HCT116 (cell line): ENCODE data around the gene LRIT2.

Source experiments
- CTCF ChIP-seq, 3 experiments: fragments of 200-600 bp in 1 of 3; sonication (generic) in 1 of 3; IDR thresholded peaks in 2 of 3; conservative IDR thresholded peaks in 1 of 3; 2 replicates each; pipeline ENCODE4 v1.5.1; 2012 to 2017; ENCODE audit warnings: low read depth in 2 of 3, low read length in 2 of 3, antibody characterized with exemption in 1 of 3, borderline replicate concordance in 1 of 3, control low read depth in 1 of 3, mild to moderate bottlenecking in 1 of 3, mixed read lengths in 1 of 3, mixed run types in 1 of 3, moderate library complexity in 1 of 3; ENCODE audit not compliant: insufficient read depth in 1 of 3
- EZH2phosphoT487 ChIP-seq: fragments of 200-600 bp; IDR thresholded peaks from 2 replicates; pipeline ENCODE4 v1.6.1; 2018; ENCODE audit warnings: antibody characterized with exemption, borderline replicate concordance
- POLR2A ChIP-seq: IDR thresholded peaks from 2 replicates; pipeline ENCODE4 v1.7.0; 2011; ENCODE audit warnings: borderline replicate concordance; ENCODE audit not compliant: insufficient read depth, insufficient read length; ENCODE audit errors: extremely low read depth
- POLR2AphosphoS5 ChIP-seq: IDR thresholded peaks from 2 replicates; pipeline ENCODE4 v1.6.1; 2011; ENCODE audit warnings: mild to moderate bottlenecking, low read depth, low read length, moderate library complexity
- RAD21 ChIP-seq: IDR thresholded peaks from 2 replicates; pipeline ENCODE4 v1.6.1; 2012; ENCODE audit warnings: low read depth, mild to moderate bottlenecking
- REST ChIP-seq: IDR thresholded peaks from 2 replicates; pipeline ENCODE4 v1.6.1; 2012; ENCODE audit warnings: low read depth
- ZBTB33 ChIP-seq: IDR thresholded peaks from 2 replicates; pipeline ENCODE4 v1.6.1; 2011; ENCODE audit warnings: mild to moderate bottlenecking, low read length, moderate library complexity; ENCODE audit not compliant: insufficient replicate concordance; ENCODE audit errors: extremely low read depth

GRCh38 chr10:84178160-84178609 is 47.2 kb downstream of the LRIT2 start:
- TF ChIP-seq REST (no peak), CTCF (IDR thresholded peaks at IDR 0.05 in 2 of 3, conservative IDR thresholded peaks at IDR 0.05 in 1 of 3; ENCODE audit: borderline replicate concordance in 1 of 3, insufficient read depth in 1 of 3, low read depth in 2 of 3, low read length in 2 of 3) (no peak), RAD21 (no peak), POLR2AphosphoS5 (no peak), EZH2phosphoT487 (no peak), ZBTB33 (no peak), POLR2A (no peak)
